ENCODE data around the gene THADA.

THADA gene

GRCh38 chr2:43188561-43189386 lies 407.1 kb downstream of the THADA start:
- Histone ChIP-seq H3K9ac (ENCODE audit: insufficient read length, low read depth) (no peak overlapping the region), H3K9me3 (ENCODE audit: insufficient read depth, low read length) (no peaks in the 10 kb centered on the region), H3K36me3 (ENCODE audit: insufficient read depth, insufficient read length, low read length) (no peaks in the 10 kb centered on the region), H3K27me3 (ENCODE audit: insufficient read depth, insufficient read length) (no peaks in the 10 kb centered on the region), H3K4me1 (ENCODE audit: insufficient read depth, insufficient read length) (peaks cover 16% of the 10 kb centered on the region), H3K4me3 (ENCODE audit: insufficient read length, low read depth) (no peak overlapping the region)
- TF ChIP-seq SUZ12 (IDR thresholded peaks at IDR 0.05; ENCODE audit: extremely low read depth, insufficient read depth, insufficient read length) (no peak), YY1 (IDR thresholded peaks at IDR 0.05; ENCODE audit: insufficient read depth, insufficient read length) (no peak), ZNF274 (IDR thresholded peaks at IDR 0.05; ENCODE audit: low read depth, low read length) (no peak)
- no peak for DNase-seq (ENCODE audit: low read depth, low spot score)

DNA sequence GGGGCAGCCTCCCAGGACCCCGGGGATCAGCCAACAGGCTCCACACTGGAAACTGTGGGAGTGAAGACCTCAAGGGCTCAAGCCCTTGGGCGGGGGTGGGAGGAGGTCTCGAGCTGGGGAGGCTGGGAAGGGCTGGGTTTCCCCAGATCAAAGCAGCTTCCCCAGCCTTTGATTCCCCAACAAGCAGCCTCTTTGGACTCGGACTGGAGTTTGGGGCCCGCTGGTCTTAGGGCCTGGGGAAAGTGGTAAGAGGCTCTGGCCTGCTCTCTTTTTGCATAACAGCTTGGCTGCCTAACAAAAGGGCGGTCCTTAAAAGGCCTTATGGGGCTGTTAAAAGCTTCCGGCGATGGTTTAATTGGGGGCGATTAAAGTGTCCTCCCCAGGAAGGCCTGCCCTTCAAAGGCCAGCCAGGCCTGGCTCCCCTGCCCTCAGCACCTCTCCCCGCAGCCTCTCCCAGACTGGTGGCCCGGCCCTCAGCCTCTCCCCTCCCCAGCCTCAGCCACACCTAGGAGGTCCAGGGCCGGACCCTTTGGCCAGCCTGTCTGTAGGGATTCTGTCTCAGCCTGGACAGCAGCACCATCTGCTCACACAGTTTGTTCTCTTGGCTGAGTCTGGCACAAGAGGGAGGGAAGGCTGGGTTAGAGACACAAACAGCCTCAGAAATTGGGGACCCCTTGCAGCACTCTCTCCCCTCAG lies 409.0 kb downstream of the THADA start:
- Histone ChIP-seq H3K9ac (ENCODE audit: insufficient read length, low read depth) (peak overlapping the region; percentile 32), H3K4me1 (ENCODE audit: insufficient read depth, insufficient read length) (peaks cover 16% of the 10 kb centered on the region), H3K27me3 (ENCODE audit: insufficient read depth, insufficient read length) (no peaks in the 10 kb centered on the region), H3K9me3 (ENCODE audit: insufficient read depth, low read length) (no peaks in the 10 kb centered on the region), H3K4me3 (ENCODE audit: insufficient read length, low read depth) (no peak overlapping the region), H3K36me3 (ENCODE audit: insufficient read depth, insufficient read length, low read length) (no peaks in the 10 kb centered on the region)
- peak; percentile 86 for DNase-seq (ENCODE audit: low read depth, low spot score)
- TF ChIP-seq ZNF274 (IDR thresholded peaks at IDR 0.05; ENCODE audit: low read depth, low read length) (no peak), SUZ12 (IDR thresholded peaks at IDR 0.05; ENCODE audit: extremely low read depth, insufficient read depth, insufficient read length) (no peak), YY1 (IDR thresholded peaks at IDR 0.05; ENCODE audit: insufficient read depth, insufficient read length) (no peak)

GRCh38 chr2:43186321-43186678 lies 409.5 kb downstream of the THADA start:
- no peaks in the 10 kb centered on the region for H3K9me3 ChIP-seq (ENCODE audit: insufficient read depth, low read length)
- DNase-seq (ENCODE audit: low read depth, low spot score) = no peak
- H3K4me1 ChIP-seq (ENCODE audit: insufficient read depth, insufficient read length) = peaks cover 19% of the 10 kb centered on the region
- H3K4me3 ChIP-seq (ENCODE audit: insufficient read length, low read depth) = no peak overlapping the region
- no peaks in the 10 kb centered on the region for H3K36me3 ChIP-seq (ENCODE audit: insufficient read depth, insufficient read length, low read length)
- H3K27me3 ChIP-seq (ENCODE audit: insufficient read depth, insufficient read length) = no peaks in the 10 kb centered on the region
- TF ChIP-seq YY1 (IDR thresholded peaks at IDR 0.05; ENCODE audit: insufficient read depth, insufficient read length) (no peak), SUZ12 (IDR thresholded peaks at IDR 0.05; ENCODE audit: extremely low read depth, insufficient read depth, insufficient read length) (no peak), ZNF274 (IDR thresholded peaks at IDR 0.05; ENCODE audit: low read depth, low read length) (no peak)
- peak overlapping the region; percentile 32 for H3K9ac ChIP-seq (ENCODE audit: insufficient read length, low read depth)

DNA sequence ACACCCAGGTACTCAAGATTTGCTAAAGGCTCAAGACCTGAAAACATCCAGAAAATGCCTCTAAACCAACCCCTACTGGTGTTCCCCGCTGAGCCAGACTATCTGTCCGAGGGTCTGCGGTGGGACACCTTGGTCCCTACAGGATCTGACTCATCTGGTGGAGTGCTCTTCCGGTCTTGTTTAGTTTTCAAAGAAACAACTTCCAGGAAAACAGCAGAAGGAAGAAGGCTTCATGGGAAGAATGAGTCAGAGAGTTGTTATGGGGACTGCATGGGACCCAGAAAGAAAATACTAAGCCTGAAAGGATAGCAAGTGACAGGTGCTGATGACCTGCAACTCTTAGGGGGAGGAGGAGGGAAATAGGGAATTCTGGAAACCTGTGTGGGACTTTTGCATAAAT lies 410.7 kb downstream of the THADA start:
- no peaks in the 10 kb centered on the region for H3K9me3 ChIP-seq (ENCODE audit: insufficient read depth, low read length)
- H3K9ac ChIP-seq (ENCODE audit: insufficient read length, low read depth) = no peak overlapping the region
- no peak overlapping the region for H3K4me3 ChIP-seq (ENCODE audit: insufficient read length, low read depth)
- no peak for DNase-seq (ENCODE audit: low read depth, low spot score)
- no peaks in the 10 kb centered on the region for H3K27me3 ChIP-seq (ENCODE audit: insufficient read depth, insufficient read length)
- peaks cover 23% of the 10 kb centered on the region for H3K4me1 ChIP-seq (ENCODE audit: insufficient read depth, insufficient read length)
- H3K36me3 ChIP-seq (ENCODE audit: insufficient read depth, insufficient read length, low read length) = no peaks in the 10 kb centered on the region
- no peak for TF ChIP-seq ZNF274 (IDR thresholded peaks at IDR 0.05; ENCODE audit: low read depth, low read length)

DNA sequence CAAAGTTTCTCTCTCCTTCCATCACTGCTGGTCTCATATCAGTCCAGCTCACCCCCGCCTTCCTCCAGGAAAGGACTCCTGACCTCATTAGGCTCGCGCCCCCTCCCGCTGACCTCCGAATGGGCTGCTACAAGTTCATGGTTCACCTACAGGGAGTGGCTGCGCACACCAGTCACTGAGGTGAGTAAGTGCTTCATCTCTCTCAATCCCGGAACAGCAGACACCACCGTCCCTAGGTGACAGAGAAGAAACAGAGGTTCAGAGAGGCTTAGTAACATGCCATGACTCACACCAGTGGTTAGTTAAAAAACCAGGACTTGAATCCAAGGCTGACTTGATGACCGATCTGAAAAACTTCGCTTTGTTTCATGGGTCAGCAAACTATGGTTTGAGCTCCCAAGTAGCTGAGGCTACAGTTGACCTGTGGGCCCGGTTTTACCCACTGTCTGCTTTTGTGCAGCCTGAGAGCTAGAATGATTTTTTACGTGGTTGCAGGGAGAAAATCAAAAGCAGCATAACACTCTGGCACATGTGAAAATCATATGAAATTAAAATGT lies 411.4 kb downstream of the THADA start:
- Histone ChIP-seq H3K9ac (ENCODE audit: insufficient read length, low read depth) (no peak overlapping the region), H3K36me3 (ENCODE audit: insufficient read depth, insufficient read length, low read length) (no peaks in the 10 kb centered on the region), H3K9me3 (ENCODE audit: insufficient read depth, low read length) (no peaks in the 10 kb centered on the region), H3K4me3 (ENCODE audit: insufficient read length, low read depth) (no peak overlapping the region), H3K27me3 (ENCODE audit: insufficient read depth, insufficient read length) (no peaks in the 10 kb centered on the region), H3K4me1 (ENCODE audit: insufficient read depth, insufficient read length) (peaks cover 24% of the 10 kb centered on the region)
- no peak for DNase-seq (ENCODE audit: low read depth, low spot score)
- TF ChIP-seq YY1 (IDR thresholded peaks at IDR 0.05; ENCODE audit: insufficient read depth, insufficient read length) (no peak), SUZ12 (IDR thresholded peaks at IDR 0.05; ENCODE audit: extremely low read depth, insufficient read depth, insufficient read length) (no peak)

- Histone ChIP-seq H3K27me3 (ENCODE audit: insufficient read depth, insufficient read length) (no peaks in the 10 kb centered on the region), H3K36me3 (ENCODE audit: insufficient read depth, insufficient read length, low read length) (no peaks in the 10 kb centered on the region), H3K4me1 (ENCODE audit: insufficient read depth, insufficient read length) (peaks cover 24% of the 10 kb centered on the region), H3K4me3 (ENCODE audit: insufficient read length, low read depth) (no peak overlapping the region), H3K9me3 (ENCODE audit: insufficient read depth, low read length) (no peaks in the 10 kb centered on the region), H3K9ac (ENCODE audit: insufficient read length, low read depth) (no peak overlapping the region)
- no peak for TF ChIP-seq ZNF274 (IDR thresholded peaks at IDR 0.05; ENCODE audit: low read depth, low read length)
- no peak for TF ChIP-seq YY1 (IDR thresholded peaks at IDR 0.05; ENCODE audit: insufficient read depth, insufficient read length)
- no peak for TF ChIP-seq SUZ12 (IDR thresholded peaks at IDR 0.05; ENCODE audit: extremely low read depth, insufficient read depth, insufficient read length)
- no peak for DNase-seq (ENCODE audit: low read depth, low spot score)
Measured at GRCh38 chr2:43183743-43184142, 412.1 kb downstream of the THADA start.

GRCh38 chr2:43180897-43181296 lies 414.9 kb downstream of the THADA start:
- TF ChIP-seq YY1 (IDR thresholded peaks at IDR 0.05; ENCODE audit: insufficient read depth, insufficient read length) (no peak), SUZ12 (IDR thresholded peaks at IDR 0.05; ENCODE audit: extremely low read depth, insufficient read depth, insufficient read length) (no peak), ZNF274 (IDR thresholded peaks at IDR 0.05; ENCODE audit: low read depth, low read length) (no peak)
- no peaks in the 10 kb centered on the region for H3K36me3 ChIP-seq (ENCODE audit: insufficient read depth, insufficient read length, low read length)
- H3K4me1 ChIP-seq (ENCODE audit: insufficient read depth, insufficient read length) = peaks cover 26% of the 10 kb centered on the region
- no peaks in the 10 kb centered on the region for H3K27me3 ChIP-seq (ENCODE audit: insufficient read depth, insufficient read length)
- no peak overlapping the region for H3K4me3 ChIP-seq (ENCODE audit: insufficient read length, low read depth)
- no peak for DNase-seq (ENCODE audit: low read depth, low spot score)
- peak overlapping the region; percentile 26 for H3K9ac ChIP-seq (ENCODE audit: insufficient read length, low read depth)
- H3K9me3 ChIP-seq (ENCODE audit: insufficient read depth, low read length) = peaks cover 20% of the 10 kb centered on the region

Data from NT2/D1 (cell line).